NT2/D1 (cell line): ENCODE data around the gene NR3C1.

Source experiments
- DNase-seq: peaks from one replicate; pipeline ENCODE4 v3.0.0-alpha.2; 2011; ENCODE audit warnings: low read depth, low spot score
- H3K27me3 ChIP-seq: 2 replicates; pipeline ENCODE4 v1.6.0; 2011; ENCODE audit warnings: mild to moderate bottlenecking; ENCODE audit not compliant: insufficient read length, insufficient read depth
- H3K36me3 ChIP-seq: 2 replicates; pipeline ENCODE4 v1.6.1; 2011; ENCODE audit warnings: mild to moderate bottlenecking, low read length, mixed read lengths; ENCODE audit not compliant: insufficient read depth, insufficient read length
- H3K4me1 ChIP-seq: 2 replicates; pipeline ENCODE4 v1.5.1; 2011; ENCODE audit not compliant: insufficient read depth, insufficient read length
- H3K4me3 ChIP-seq: 2 replicates; pipeline ENCODE4 v1.5.1; 2011; ENCODE audit warnings: low read depth; ENCODE audit not compliant: insufficient read length
- H3K9ac ChIP-seq: 2 replicates; pipeline ENCODE4 v1.6.0; 2011; ENCODE audit warnings: low read depth; ENCODE audit not compliant: insufficient read length
- H3K9me3 ChIP-seq: 2 replicates; pipeline ENCODE4 v1.5.1; 2011; ENCODE audit warnings: mild to moderate bottlenecking, low read length; ENCODE audit not compliant: insufficient read depth
- SUZ12 ChIP-seq: IDR thresholded peaks from 2 replicates; pipeline ENCODE4 v1.6.1; 2011; ENCODE audit not compliant: insufficient read length, insufficient read depth; ENCODE audit errors: extremely low read depth
- YY1 ChIP-seq: IDR thresholded peaks from 2 replicates; pipeline ENCODE4 v1.6.1; 2011; ENCODE audit not compliant: insufficient read length, insufficient read depth
- ZNF274 ChIP-seq: IDR thresholded peaks from 2 replicates; pipeline ENCODE4 v1.6.1; 2011; ENCODE audit warnings: mild to moderate bottlenecking, low read depth, low read length

Gene NR3C1

DNA sequence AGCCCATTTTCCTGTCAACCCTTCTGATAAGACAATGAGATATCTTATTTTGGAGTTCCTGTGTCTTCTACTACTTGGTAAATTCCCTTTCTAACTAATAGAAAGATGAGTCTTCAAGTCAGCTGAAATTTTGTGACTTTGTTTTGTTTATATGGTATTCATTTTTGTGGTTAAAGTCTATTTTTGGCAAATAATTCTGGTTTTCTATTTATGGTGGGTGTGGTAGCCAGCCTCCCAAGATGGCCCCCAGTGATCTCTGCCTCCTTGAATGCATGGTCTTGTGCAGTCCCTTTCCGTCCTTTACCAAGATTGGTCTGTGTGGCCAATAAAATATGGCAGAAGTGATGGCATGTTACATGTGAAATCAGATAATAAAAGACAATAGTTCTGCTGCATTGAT lies 91.5 kb downstream of the NR3C1 start:
- Histone ChIP-seq H3K4me3 (no peak overlapping the region), H3K9ac (no peak overlapping the region), H3K4me1 (no peaks in the 10 kb centered on the region), H3K27me3 (no peaks in the 10 kb centered on the region), H3K9me3 (no peaks in the 10 kb centered on the region), H3K36me3 (peaks cover 4% of the 10 kb centered on the region)
- DNase-seq: no peak
- TF ChIP-seq SUZ12 (no peak), ZNF274 (no peak), YY1 (no peak)

DNA sequence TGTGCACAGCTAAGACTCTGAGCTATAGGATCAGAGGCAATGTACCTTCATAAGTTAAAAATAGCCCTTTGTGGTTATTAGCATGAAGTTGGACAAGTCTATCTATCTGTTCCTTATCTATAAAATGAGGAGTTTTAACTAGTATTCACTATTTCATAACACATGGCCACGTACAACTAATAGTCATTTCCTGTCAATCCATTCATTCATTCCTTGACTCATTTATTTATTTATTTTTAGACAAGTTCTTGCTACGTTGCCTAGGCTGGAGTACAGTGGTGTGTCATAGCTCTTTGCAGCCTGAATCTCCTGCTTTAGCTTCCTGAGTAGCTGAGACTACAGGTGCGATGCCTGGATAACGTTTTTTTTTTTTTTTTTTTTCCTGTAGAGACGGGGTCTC lies 92.1 kb downstream of the NR3C1 start:
- Histone ChIP-seq H3K4me1 (no peaks in the 10 kb centered on the region), H3K27me3 (no peaks in the 10 kb centered on the region), H3K9me3 (no peaks in the 10 kb centered on the region), H3K36me3 (peaks cover 4% of the 10 kb centered on the region), H3K9ac (no peak overlapping the region), H3K4me3 (no peak overlapping the region)
- TF ChIP-seq YY1 (no peak), SUZ12 (no peak), ZNF274 (no peak)
- no peak for DNase-seq

DNA sequence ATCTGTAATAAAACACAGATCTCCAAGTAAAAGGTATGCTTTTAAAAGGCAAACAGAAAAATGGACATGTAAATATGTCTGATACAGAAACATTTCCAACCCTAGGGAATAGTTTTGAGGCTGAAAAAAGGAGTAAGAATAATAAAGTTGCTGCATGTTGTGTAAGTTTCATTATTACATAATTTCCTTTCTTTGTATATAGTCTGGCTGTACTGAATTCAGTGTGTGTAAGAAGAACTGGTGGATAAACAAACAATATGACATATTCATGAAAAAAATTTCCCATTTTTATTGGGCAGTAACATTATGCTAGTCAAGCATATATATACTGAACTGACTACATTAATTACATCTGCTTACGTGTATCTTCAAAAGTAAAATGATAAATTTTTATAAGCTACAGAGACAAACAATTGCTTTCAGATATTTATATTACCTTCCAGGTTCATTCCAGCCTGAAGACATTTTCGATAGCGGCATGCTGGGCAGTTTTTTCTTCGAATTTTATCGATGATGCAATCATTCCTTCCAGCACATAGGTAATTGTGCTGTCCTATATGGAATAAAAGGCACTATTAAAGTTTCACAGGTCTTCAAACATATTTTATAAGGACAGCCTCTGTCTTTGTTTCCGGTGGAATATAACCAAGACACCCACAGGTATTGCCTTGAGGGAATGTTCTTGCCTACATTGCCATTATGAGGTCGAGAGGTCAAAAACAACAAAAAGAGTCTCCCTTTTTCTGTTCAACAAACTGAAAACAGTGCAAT lies 93.6 kb downstream of the NR3C1 start:
- TF ChIP-seq SUZ12 (no peak), YY1 (no peak), ZNF274 (no peak)
- no peak overlapping the region for H3K9ac ChIP-seq
- no peaks in the 10 kb centered on the region for H3K9me3 ChIP-seq
- H3K27me3 ChIP-seq: no peaks in the 10 kb centered on the region
- DNase-seq: no peak
- peaks cover 4% of the 10 kb centered on the region for H3K36me3 ChIP-seq
- no peak overlapping the region for H3K4me3 ChIP-seq
- no peaks in the 10 kb centered on the region for H3K4me1 ChIP-seq

DNA sequence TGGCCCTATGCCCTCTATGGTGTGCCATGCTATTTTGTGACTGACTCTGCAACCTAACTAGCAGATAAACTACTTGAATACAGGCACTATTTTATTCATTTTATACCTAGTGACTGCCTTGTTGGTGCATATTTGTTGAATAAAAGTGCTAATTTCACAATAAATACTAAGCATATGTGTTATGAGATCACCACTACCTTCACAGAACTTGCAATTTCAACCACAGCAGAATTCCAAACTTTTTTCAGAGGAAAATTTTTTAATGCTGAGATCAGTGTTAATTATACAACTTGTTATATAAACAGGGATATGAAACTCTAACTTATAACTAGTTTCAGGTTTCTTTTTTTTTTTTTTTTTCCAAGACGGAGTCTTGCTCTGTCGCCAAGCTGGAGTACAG lies 94.8 kb downstream of the NR3C1 start:
- Histone ChIP-seq H3K9ac (no peak overlapping the region), H3K4me1 (no peaks in the 10 kb centered on the region), H3K9me3 (no peaks in the 10 kb centered on the region), H3K36me3 (peaks cover 4% of the 10 kb centered on the region), H3K27me3 (no peaks in the 10 kb centered on the region), H3K4me3 (no peak overlapping the region)
- DNase-seq: no peak
- TF ChIP-seq YY1 (no peak), ZNF274 (no peak), SUZ12 (no peak)

DNA sequence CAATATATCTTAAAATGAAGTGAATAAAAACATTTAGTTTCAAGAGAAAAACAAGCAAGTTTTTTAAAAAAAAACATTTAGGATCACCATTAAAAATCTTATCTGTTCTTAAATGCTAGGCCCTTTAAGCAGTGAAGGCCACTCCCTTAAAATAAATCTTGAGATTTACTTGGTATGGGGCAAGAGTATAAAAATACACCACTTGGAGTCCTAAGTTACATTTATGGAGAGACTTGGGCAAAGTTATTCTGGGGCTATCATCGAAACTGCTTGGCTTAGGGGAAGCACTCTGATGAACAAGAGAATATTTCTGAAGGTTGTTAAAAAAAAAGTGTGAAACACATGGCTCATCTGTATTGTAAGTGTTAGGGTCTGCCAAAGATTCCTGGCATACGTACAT lies 97.4 kb downstream of the NR3C1 start:
- Histone ChIP-seq H3K4me1 (no peaks in the 10 kb centered on the region), H3K36me3 (no peaks in the 10 kb centered on the region), H3K27me3 (no peaks in the 10 kb centered on the region), H3K9ac (no peak overlapping the region), H3K9me3 (no peaks in the 10 kb centered on the region), H3K4me3 (no peak overlapping the region)
- TF ChIP-seq ZNF274 (no peak), YY1 (no peak), SUZ12 (no peak)
- no peak for DNase-seq

DNA sequence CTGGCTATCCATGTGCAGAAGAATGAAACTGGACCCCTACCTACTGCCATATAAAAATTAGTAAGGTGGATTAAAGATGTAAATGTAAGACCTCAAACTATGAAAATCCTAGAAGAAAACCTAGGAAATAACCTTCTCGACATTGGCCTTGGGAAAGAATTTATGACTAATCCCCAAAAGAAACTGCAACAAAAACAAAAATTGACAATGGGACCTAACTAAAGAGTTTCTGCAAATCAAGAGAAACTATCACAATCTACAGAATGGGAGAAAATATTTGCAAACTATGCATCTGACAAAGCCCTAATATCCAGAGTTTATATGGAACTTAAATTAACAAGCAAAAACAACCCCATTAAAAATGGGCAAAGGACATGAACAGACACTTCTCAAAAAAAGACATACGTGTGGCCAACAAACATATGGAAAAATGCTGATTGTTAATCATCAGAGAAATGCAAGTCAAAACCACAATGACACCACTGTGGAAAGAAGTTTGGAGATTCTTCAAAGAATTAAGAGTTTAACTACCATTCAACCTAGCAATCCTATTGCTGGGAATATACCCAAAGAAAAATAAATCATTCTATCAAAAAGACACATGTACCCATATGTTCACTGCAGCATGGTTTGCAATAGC lies 98.5 kb downstream of the NR3C1 start:
- Histone ChIP-seq H3K9me3 (no peaks in the 10 kb centered on the region), H3K4me3 (no peak overlapping the region), H3K27me3 (no peaks in the 10 kb centered on the region), H3K9ac (no peak overlapping the region), H3K4me1 (no peaks in the 10 kb centered on the region), H3K36me3 (no peaks in the 10 kb centered on the region)
- DNase-seq: no peak
- TF ChIP-seq YY1 (no peak), SUZ12 (no peak), ZNF274 (no peak)

DNA sequence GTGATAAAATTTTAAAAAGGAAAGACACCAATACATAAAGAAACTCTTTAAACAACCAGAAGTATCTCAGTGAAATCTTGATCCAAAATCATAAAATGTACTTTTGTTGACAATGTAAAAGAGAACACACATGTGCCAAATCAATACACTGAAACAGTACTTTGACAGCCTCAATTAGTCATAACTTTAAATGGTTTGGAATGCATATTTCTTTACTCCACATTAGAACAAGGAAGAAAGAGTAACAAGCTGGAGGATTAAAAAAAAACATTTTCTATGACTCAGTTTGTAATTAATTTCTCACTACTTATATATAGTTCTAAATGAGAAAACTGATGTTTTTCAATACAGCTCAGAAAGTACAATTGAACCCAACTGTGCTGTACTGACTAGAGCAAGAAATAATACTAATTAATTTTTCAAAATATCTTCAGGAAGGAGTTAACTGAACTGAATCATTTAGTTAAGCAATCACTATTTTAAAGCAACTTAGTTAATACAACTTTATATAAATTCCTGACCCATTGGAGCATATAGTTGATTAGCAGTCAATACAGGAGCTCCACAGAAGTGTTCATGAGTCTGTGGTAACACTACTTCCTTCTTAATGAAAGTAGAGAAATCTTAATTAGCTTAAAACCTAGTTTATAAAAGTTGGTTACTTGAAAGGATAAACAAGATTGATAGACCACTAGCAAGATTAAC lies 101.0 kb downstream of the NR3C1 start:
- Histone ChIP-seq H3K36me3 (no peaks in the 10 kb centered on the region), H3K4me1 (no peaks in the 10 kb centered on the region)
- TF ChIP-seq SUZ12 (no peak), ZNF274 (no peak), YY1 (no peak)

More for the DNA sequence above, 101.0 kb downstream of the NR3C1 start:
- Histone ChIP-seq H3K9me3 (no peaks in the 10 kb centered on the region), H3K4me3 (no peak overlapping the region), H3K27me3 (no peaks in the 10 kb centered on the region), H3K9ac (no peak overlapping the region)
- DNase-seq: no peak
